K562 (cell line): ENCODE data around the gene FAM180B. TPM values are rescaled to one million over a fixed set of nuclear protein-coding genes. Genes with fewer than 3 reads are reported as not detected.

ENCODE experiments used
- ATAC-seq: fragments of 200-7000 bp; cut with Tn5 transposase; 3 replicates; pipeline ENCODE4 v1.9.1; 2020; ENCODE audit warnings: moderate library complexity
- BruUV-seq: library from RNA; stranded (reverse); fragments of 400-500 nt; replicated peaks from 2 replicates; lab custom pipeline; 2021; lab: Mats Ljungman, UMichigan
- CTCF ChIA-PET: fragments of 300-600 bp; formaldehyde crosslinking; extraction: SDS; loops from one replicate; lab custom pipeline; 2021; ENCODE audit warnings: low intra/inter-chr PET ratio; lab: Yijun Ruan, JAX
- POLR2A ChIA-PET: fragments of 300-600, 350-650 bp; sonication (Branson Sonifier 250); formaldehyde crosslinking; extraction: SDS; loops from one replicate; lab custom pipeline; 2021; ENCODE audit warnings: antibody characterized with exemption, inconsistent platforms; lab: Yijun Ruan, JAX
- DNase-seq, 4 experiments: peaks; one replicate each; pipeline versions ENCODE4 v3.0.0 to v3.0.0-alpha.2; 2011 to 2018; ENCODE audit warnings: low spot score in 3 of 4, mixed read lengths in 3 of 4; ENCODE audit errors: extremely low read depth in 1 of 4
- FAIRE-seq: peaks from 2 replicates; lab custom pipeline; 2011; peaks lifted over from hg19 to GRCh38; lab: Jason Lieb, UNC
- H2AFZ ChIP-seq: 2 replicates; pipeline ENCODE4 v1.6.0; 2011; ENCODE audit warnings: low read depth, low read length, control low read depth, inconsistent platforms
- H3K27ac ChIP-seq: fragments of 200-600 bp; 3 replicates; pipeline ENCODE4 v1.8.0; 2011; ENCODE audit warnings: low read depth, mild to moderate bottlenecking, control low read depth, inconsistent platforms, low read length, moderate library complexity, mixed read lengths; ENCODE audit errors: extremely low read depth
- H3K27me3 ChIP-seq, 2 experiments: fragments of 300-600 bp in 1 of 2; 2 replicates in 1 of 2; 3 replicates in 1 of 2; pipeline versions ENCODE4 v1.6.0 to v1.8.0; 2011; ENCODE audit warnings: inconsistent platforms in 2 of 2, low read length in 2 of 2, mild to moderate bottlenecking in 1 of 2, mixed read lengths in 1 of 2, moderate library complexity in 1 of 2; ENCODE audit not compliant: control insufficient read depth in 2 of 2, insufficient read depth in 2 of 2
- H3K36me3 ChIP-seq: fragments of 300-600 bp; 3 replicates; pipeline ENCODE4 v1.8.0; 2011; ENCODE audit warnings: mild to moderate bottlenecking, low read length, inconsistent platforms; ENCODE audit not compliant: control insufficient read depth, insufficient read depth
- H3K4me1 ChIP-seq, 2 experiments: fragments of 200-600 bp in 1 of 2; replicated peaks in 1 of 2; 2 replicates in 1 of 2; 3 replicates in 1 of 2; pipeline versions ENCODE4 v1.5.1 to v1.8.0; 2011; ENCODE audit warnings: inconsistent platforms in 2 of 2, low read length in 2 of 2, mild to moderate bottlenecking in 1 of 2, mixed read lengths in 1 of 2, moderate library complexity in 1 of 2; ENCODE audit not compliant: control insufficient read depth in 2 of 2, insufficient read depth in 2 of 2
- H3K4me2 ChIP-seq: 2 replicates; pipeline ENCODE4 v1.6.1; 2011; ENCODE audit warnings: low read length, control low read depth, inconsistent platforms, mixed read lengths; ENCODE audit not compliant: insufficient read depth
- H3K4me3 ChIP-seq: fragments of 200-600 bp; sonication (generic), shearing (Covaris generic); 2 replicates; pipeline ENCODE4 v1.5.1; 2016; ENCODE audit warnings: control low read depth, inconsistent platforms
- H3K79me2 ChIP-seq: fragments of 200-600 bp; 3 replicates; pipeline ENCODE4 v1.8.0; 2011; ENCODE audit warnings: low read length, inconsistent platforms; ENCODE audit not compliant: control insufficient read depth, insufficient read depth
- H3K9ac ChIP-seq, 2 experiments: 2 replicates each; pipeline versions ENCODE4 v1.6.0 to v1.6.1; 2011; ENCODE audit warnings: low read depth in 2 of 2, low read length in 2 of 2, control low read depth in 1 of 2, inconsistent platforms in 1 of 2, mild to moderate bottlenecking in 1 of 2, mixed read lengths in 1 of 2; ENCODE audit not compliant: insufficient read depth in 1 of 2
- H3K9me1 ChIP-seq: one replicate; pipeline ENCODE4 v1.6.0; 2011; ENCODE audit warnings: inconsistent platforms, mild to moderate bottlenecking, low read length, moderate library complexity; ENCODE audit not compliant: control insufficient read depth, insufficient read depth
- H3K9me3 ChIP-seq: replicated peaks from 2 replicates; pipeline ENCODE4 v1.5.1; 2011; ENCODE audit warnings: low read depth, low read length, inconsistent platforms; ENCODE audit not compliant: control insufficient read depth, insufficient read depth
- H4K20me1 ChIP-seq: replicated peaks from 2 replicates; pipeline ENCODE4 v1.6.1; 2011; ENCODE audit warnings: low read length, inconsistent platforms, mixed read lengths; ENCODE audit not compliant: control insufficient read depth, insufficient read depth
- CLOCK ChIP-seq: fragments of 250-450 bp; sonication (Bioruptor Pico); IDR thresholded peaks from 2 replicates; pipeline ENCODE4 v1.4.0; 2020; ENCODE audit warnings: mild to moderate bottlenecking, moderate library complexity, borderline replicate concordance
- CTCF ChIP-seq, 3 experiments: IDR thresholded peaks in 2 of 3; conservative IDR thresholded peaks in 1 of 3; 2 replicates each; pipeline ENCODE4 v1.5.1; 2011 to 2012; ENCODE audit warnings: low read length in 3 of 3, mild to moderate bottlenecking in 3 of 3, control low read depth in 2 of 3, improper control_type of control experiment in 1 of 3, inconsistent platforms in 1 of 3, low read depth in 1 of 3, mixed read lengths in 1 of 3, moderate library complexity in 1 of 3; ENCODE audit not compliant: insufficient read depth in 2 of 3
- DLX4 ChIP-seq: fragments of 250-450 bp; sonication (Bioruptor Pico); IDR thresholded peaks from 2 replicates; pipeline ENCODE4 v1.6.1; 2021; ENCODE audit warnings: mild to moderate bottlenecking
- EGR1 ChIP-seq: fragments of 450-650 bp; conservative IDR thresholded peaks from 2 replicates; pipeline ENCODE4 v1.6.1; 2017; ENCODE audit warnings: mild to moderate bottlenecking
- FOXA3 ChIP-seq, 2 experiments: fragments of 450-650 bp in 1 of 2; sonication (generic) in 1 of 2; formaldehyde crosslinking; IDR thresholded peaks in 1 of 2; conservative IDR thresholded peaks in 1 of 2; 2 replicates each; pipeline versions ENCODE4 v1.4.0 to v1.8.0; 2020 to 2022; ENCODE audit warnings: mild to moderate bottlenecking in 2 of 2, missing genetic modification reagents in 1 of 2
- NFE2 ChIP-seq: IDR thresholded peaks from 2 replicates; pipeline ENCODE4 v1.6.1; 2014; ENCODE audit warnings: antibody characterized with exemption, low read depth
- PHB ChIP-seq: fragments of 250-450 bp; sonication (Bioruptor Pico); IDR thresholded peaks from 2 replicates; pipeline ENCODE4 v1.5.0; 2021
- PML ChIP-seq: IDR thresholded peaks from 2 replicates; pipeline ENCODE4 v1.6.1; 2012; ENCODE audit warnings: low read length, inconsistent platforms
- SRSF1 ChIP-seq: fragments of 200-400 bp; formaldehyde crosslinking; IDR thresholded peaks from 2 replicates; pipeline ENCODE4 v1.6.1; 2017; ENCODE audit warnings: mild to moderate bottlenecking, low read depth, low read length, moderate library complexity
- TFAP4 ChIP-seq: sonication (generic); formaldehyde crosslinking; IDR thresholded peaks from 2 replicates; pipeline ENCODE4 v1.8.0; 2022; ENCODE audit warnings: missing genetic modification reagents, mild to moderate bottlenecking, moderate library complexity, borderline replicate concordance
- WGBS: fragments of 100-300 bp; shearing (Covaris generic); methylation state at CpG from one replicate; pipeline ENCODE4 v1.1.6; 2016; ENCODE audit warnings: low coverage, mixed read lengths; ENCODE audit not compliant: insufficient coverage; ENCODE audit errors: missing lambda C conversion rate; 5-methylcytosine and 5-hydroxymethylcytosine counted together
- in situ Hi-C: fragments of 300-500 bp; cut with MboI; formaldehyde crosslinking; loops from 4 replicates; pipeline ENCODE4 v1.15.0; 2018; ENCODE audit warnings: inconsistent platforms, mixed read lengths
- intact Hi-C: fragments of 100-400 bp; cut with micrococcal nuclease; formaldehyde crosslinking; loops from 2 replicates; pipeline ENCODE4 v1.14.2; 2022
- polyA plus RNA-seq, 8 experiments: library from polyadenylated mRNA; depleted of rRNA in 4 of 8; stranded (reverse) in 5 of 8; unstranded in 3 of 8; fragments of >200 nt; fragmentation: Nextera tagmentation in 2 of 8; fragmentation: Illumina TruSeq in 1 of 8; extraction: Ambion mirVana in 2 of 8; extraction: Trizol in 1 of 8; gene quantifications; 2 replicates each; pipeline versions ENCODE4 v1.2.1 to v1.2.3, GENCODE V29; 2011 to 2014; ENCODE audit warnings: inconsistent platforms in 1 of 8, missing spikeins in 1 of 8
- total RNA-seq, 7 experiments: library from RNA; depleted of rRNA in 6 of 7; stranded (reverse); fragments of >200 nt in 6 of 7; fragmentation: Illumina TruSeq in 2 of 7; extraction: Trizol in 2 of 7; gene quantifications; 2 replicates each; pipeline versions ENCODE4 v1.2.1 to v1.2.3, GENCODE V29; 2011 to 2021; ENCODE audit warnings: low replicate concordance in 1 of 7

The FAM180B gene
- total and polyA plus RNA-seq, 9 of the 15 experiments (the other 6 are each of a cell fraction or from before 2014, with no cell fraction given) = 0.05 to 0.14 TPM; not detected in 7

GRCh38 chr11:47569646-47570045, 16.8 kb upstream of the FAM180B start:
- Histone ChIP-seq H3K9me3 (no peaks in the 10 kb centered on the region), H3K9me1 (no peaks in the 10 kb centered on the region), H3K79me2 (peaks cover 46% of the 10 kb centered on the region), H3K27me3 (no peaks in the 10 kb centered on the region), H3K9ac (no peak overlapping the region), H3K4me3 (no peak overlapping the region), H3K27ac (no peak overlapping the region), H4K20me1 (no peaks in the 10 kb centered on the region), H3K4me2 (no peak overlapping the region), H2AFZ (no peak overlapping the region), H3K36me3 (peaks cover 61% of the 10 kb centered on the region; the same call in 2 of the 3 replicates), H3K4me1 (peaks cover 5 to 20% of the 10 kb centered on the region in 2 experiments; a peak in 4 of 5 replicates)
- BruUV-seq = no TSS peak
- POLR2A ChIA-PET = interaction anchor here (1.3 to 2.0 kb wide), 2 partner anchors 8 to 10 kb away, joined by 4 to 10 read pairs; partner anchors contain the start of genes KBTBD4 and NDUFS3
- intact Hi-C loops = no loop called here
- in situ Hi-C loops = no loop called here
- DNase-seq = peak in 1 of 4 experiments; percentile 6
- 94% methylated on average over 7 of the region's 7 CpGs for WGBS
- no peak for ATAC-seq
- CTCF ChIA-PET = no interaction called here
- no peak for FAIRE-seq
- TF ChIP-seq PML (no peak), DLX4 (CRISPR knock-in tag) (no peak), SRSF1 (no peak), FOXA3 (CRISPR knock-in tag; conservative IDR thresholded peaks at IDR 0.05 in 1 of 2, IDR thresholded peaks at IDR 0.05 in 1 of 2) (no peak), CTCF (IDR thresholded peaks at IDR 0.05 in 2 of 3, conservative IDR thresholded peaks at IDR 0.05 in 1 of 3; ENCODE audit: insufficient read depth in 2 of 3, low read depth in 1 of 3, low read length in 3 of 3) (no peak), PHB (CRISPR knock-in tag) (no peak), TFAP4 (no peak), EGR1 (no peak), NFE2 (no peak), CLOCK (no peak)
